ENCODE data around the gene ADTRP. TPM values are rescaled to one million over a fixed set of nuclear protein-coding genes. Genes with fewer than 3 reads are reported as not detected.

ADTRP gene
- total and polyA plus RNA-seq, 10 donors = 1.00 to 7.4 (median 2.0) TPM

- intact Hi-C loops (cut with DNase I; ENCODE audit: low total_unique reads) = no loop called here
- Histone ChIP-seq H3K36me3 (no peaks in the 10 kb centered on the region), H3K4me1 (peaks cover 9 to 53% (median 27%) of the 10 kb centered on the region in 6 donors), H3K27me3 (replicated peaks in 1 of 7) (no peaks in the 10 kb centered on the region), H3K27ac (peak overlapping the region in 3 of 8 donors; percentile 8 to 63 (median 43)), H3K4me3 (no peak overlapping the region), H3K9me3 (no peaks in the 10 kb centered on the region)
- DNase-seq = no peak
- no peak for TF ChIP-seq CTCF (IDR thresholded peaks at IDR 0.05 in 8 of 11, conservative IDR thresholded peaks at IDR 0.05 in 3 of 11)
- TF ChIP-seq POLR2A (IDR thresholded peaks at IDR 0.05) = no peak
- no peak for TF ChIP-seq POLR2AphosphoS5 (IDR thresholded peaks at IDR 0.05)
- 44 to 80% (median 56%) methylated on average over 6 of the region's 6 CpGs for WGBS, 5 donors
Observed at GRCh38 chr6:11712760-11713159, 65.8 kb downstream of the ADTRP start.

GRCh38 chr6:11711984-11712711 lies 66.5 kb downstream of the ADTRP start:
- H3K27ac ChIP-seq = peak overlapping the region in 4 of 8 donors; percentile 8 to 63 (median 42)

GRCh38 chr6:11711003-11711983 lies 67.3 kb downstream of the ADTRP start:
- Histone ChIP-seq H3K27ac (peak overlapping the region in 5 of 8 donors; percentile 2 to 63 (median 36)), H3K36me3 (no peaks in the 10 kb centered on the region), H3K27me3 (replicated peaks in 1 of 7) (no peaks in the 10 kb centered on the region), H3K9me3 (no peaks in the 10 kb centered on the region), H3K4me3 (no peak overlapping the region), H3K4me1 (peaks cover 9 to 53% (median 27%) of the 10 kb centered on the region in 6 donors)
- WGBS, 5 donors = 70 to 75% (median 73%) methylated on average over 21 of the region's 21 CpGs
- no peak for TF ChIP-seq POLR2A (IDR thresholded peaks at IDR 0.05)
- TF ChIP-seq CTCF (IDR thresholded peaks at IDR 0.05 in 8 of 11, conservative IDR thresholded peaks at IDR 0.05 in 3 of 11) = no peak
- no peak for TF ChIP-seq POLR2AphosphoS5 (IDR thresholded peaks at IDR 0.05)
- intact Hi-C loops (cut with DNase I; ENCODE audit: low total_unique reads) = no loop called here
- no peak for DNase-seq

More at GRCh38 chr6:11711984-11712711, 66.5 kb downstream of the ADTRP start:
- no peaks in the 10 kb centered on the region for H3K27me3 ChIP-seq (replicated peaks in 1 of 7)
- H3K36me3 ChIP-seq = no peaks in the 10 kb centered on the region
- DNase-seq = no peak
- H3K4me1 ChIP-seq = peaks cover 9 to 53% (median 27%) of the 10 kb centered on the region in 6 donors
- intact Hi-C loops (cut with DNase I; ENCODE audit: low total_unique reads) = no loop called here
- 43 to 75% (median 55%) methylated on average over 10 of the region's 10 CpGs for WGBS, 5 donors
- no peak overlapping the region for H3K4me3 ChIP-seq
- H3K9me3 ChIP-seq = no peaks in the 10 kb centered on the region
- TF ChIP-seq POLR2AphosphoS5 (IDR thresholded peaks at IDR 0.05) (no peak), POLR2A (IDR thresholded peaks at IDR 0.05) (no peak), CTCF (IDR thresholded peaks at IDR 0.05 in 8 of 11, conservative IDR thresholded peaks at IDR 0.05 in 3 of 11) (no peak)
